ENCODE results near the gene PID1. TPM values are rescaled to one million over a fixed set of nuclear protein-coding genes. Genes with fewer than 3 reads are reported as not detected.
A peak's percentile ranks its signal among the peaks of the same experiment; 100 is the strongest.

PID1 gene
- total and polyA plus RNA-seq, 3 donors from 2014 or later, result 8.1 to 15.5 (median 14.8) TPM

GRCh38 chr2:229176136-229176535, 95.0 kb downstream of the PID1 start:
- no peak for TF ChIP-seq CTCF (IDR thresholded peaks at IDR 0.05)
- TF ChIP-seq POLR2A (IDR thresholded peaks at IDR 0.05), result no peak
- Histone ChIP-seq H3K4me3 (no peak overlapping the region), H3K27ac (no peak overlapping the region), H3K36me3 (ENCODE audit: low read depth, missing control alignments) (no peaks in the 10 kb centered on the region), H3K4me1 (peaks cover 5% of the 10 kb centered on the region), H3K27me3 (no peaks in the 10 kb centered on the region), H3K9me3 (no peaks in the 10 kb centered on the region)
- intact Hi-C loops (cut with DNase I; ENCODE audit: low total_unique reads), result no loop called here
- WGBS, 2 donors, result 46 to 51% methylated on average over 3 of the region's 3 CpGs
- DNase-seq, result no peak

GRCh38 chr2:229175497-229175863, 95.6 kb downstream of the PID1 start:
- no peak overlapping the region for H3K27ac ChIP-seq
- no peaks in the 10 kb centered on the region for H3K9me3 ChIP-seq
- intact Hi-C loops (cut with DNase I; ENCODE audit: low total_unique reads), result no loop called here
- H3K4me1 ChIP-seq, result peaks cover 5% of the 10 kb centered on the region
- TF ChIP-seq CTCF (IDR thresholded peaks at IDR 0.05) (no peak), POLR2A (IDR thresholded peaks at IDR 0.05) (no peak)
- DNase-seq, result no peak
- WGBS, 2 donors, result 94 to 100% methylated on average over 1 of the region's 1 CpG
- no peaks in the 10 kb centered on the region for H3K36me3 ChIP-seq (ENCODE audit: low read depth, missing control alignments)
- no peak overlapping the region for H3K4me3 ChIP-seq
- no peaks in the 10 kb centered on the region for H3K27me3 ChIP-seq

DNA sequence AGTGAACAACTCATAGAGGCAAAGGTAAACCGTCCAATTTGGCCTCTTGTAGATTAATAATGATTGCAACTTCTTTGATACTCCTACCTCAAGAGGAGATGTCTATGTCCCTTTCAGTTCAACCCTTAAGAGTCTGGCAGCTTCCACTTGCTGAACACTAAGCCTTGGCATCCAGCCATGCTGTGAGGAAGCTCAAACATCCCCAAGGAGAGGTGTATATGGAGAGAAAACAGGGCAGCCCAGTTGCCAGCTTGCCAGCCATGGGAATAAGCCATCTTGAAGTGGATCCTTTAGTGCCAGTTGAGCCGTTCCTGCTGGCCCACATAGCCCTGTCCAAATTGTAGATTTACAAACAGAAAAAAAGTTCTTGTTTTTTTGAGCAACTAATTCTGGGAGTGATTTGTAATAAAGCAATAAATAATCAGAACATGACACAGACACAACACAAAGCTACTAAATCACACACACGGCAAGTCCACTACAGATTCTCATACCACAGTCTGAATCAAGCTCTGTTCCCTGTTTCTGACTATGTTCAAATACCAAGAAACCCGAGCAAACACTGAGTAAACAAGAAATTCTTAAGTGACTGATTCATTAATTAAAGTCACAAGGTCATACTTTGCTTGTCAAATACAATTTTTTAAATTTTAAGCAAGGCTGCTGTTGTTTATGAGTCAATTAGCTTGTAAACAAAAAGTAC, 96.1 kb downstream of the PID1 start:
- H3K4me3 ChIP-seq, result no peak overlapping the region
- H3K36me3 ChIP-seq (ENCODE audit: low read depth, missing control alignments), result no peaks in the 10 kb centered on the region
- no peak for TF ChIP-seq CTCF (IDR thresholded peaks at IDR 0.05)
- no peak for TF ChIP-seq POLR2A (IDR thresholded peaks at IDR 0.05)
- peaks cover 5% of the 10 kb centered on the region for H3K4me1 ChIP-seq
- no peak for DNase-seq
- no peaks in the 10 kb centered on the region for H3K27me3 ChIP-seq
- intact Hi-C loops (cut with DNase I; ENCODE audit: low total_unique reads), result no loop called here
- H3K27ac ChIP-seq, result no peak overlapping the region
- H3K9me3 ChIP-seq, result no peaks in the 10 kb centered on the region
- 44 to 55% methylated on average over 4 of the region's 4 CpGs for WGBS, 2 donors

DNA sequence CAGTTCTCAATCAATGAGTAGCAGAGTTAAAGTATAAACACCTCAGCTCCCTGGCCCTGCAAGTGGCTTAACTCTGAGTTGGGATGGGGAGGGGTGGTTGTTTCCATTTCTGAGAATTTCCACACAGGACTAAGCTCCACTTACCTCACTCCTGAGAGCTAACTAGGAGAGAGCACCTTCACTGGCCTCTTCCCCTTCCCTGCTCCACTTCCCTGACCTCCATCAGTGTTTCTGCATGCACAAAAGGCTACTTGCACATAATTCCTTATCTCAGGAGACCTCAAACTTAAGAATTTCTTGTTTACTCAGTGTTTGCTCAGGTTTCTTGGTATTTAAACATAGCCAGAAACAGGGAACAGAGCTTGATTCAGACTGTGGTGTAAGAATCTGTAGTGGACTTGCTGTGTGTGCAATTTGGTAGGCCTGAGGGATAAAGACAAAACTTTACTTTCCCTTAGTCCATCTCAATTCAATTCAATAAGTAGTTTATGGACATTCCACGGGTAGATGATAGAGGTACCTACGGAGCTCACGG, 97.2 kb downstream of the PID1 start:
- Histone ChIP-seq H3K36me3 (ENCODE audit: low read depth, missing control alignments) (no peaks in the 10 kb centered on the region), H3K4me3 (no peak overlapping the region), H3K4me1 (peaks cover 3% of the 10 kb centered on the region), H3K27ac (peak overlapping the region in 1 of 2 donors; percentile 20), H3K27me3 (no peaks in the 10 kb centered on the region), H3K9me3 (no peaks in the 10 kb centered on the region)
- DNase-seq, result no peak
- TF ChIP-seq POLR2A (IDR thresholded peaks at IDR 0.05) (no peak), CTCF (IDR thresholded peaks at IDR 0.05) (no peak)
- intact Hi-C loops (cut with DNase I; ENCODE audit: low total_unique reads), result no loop called here
- WGBS, 2 donors, result 80 to 97% methylated on average over 3 of the region's 3 CpGs

DNA sequence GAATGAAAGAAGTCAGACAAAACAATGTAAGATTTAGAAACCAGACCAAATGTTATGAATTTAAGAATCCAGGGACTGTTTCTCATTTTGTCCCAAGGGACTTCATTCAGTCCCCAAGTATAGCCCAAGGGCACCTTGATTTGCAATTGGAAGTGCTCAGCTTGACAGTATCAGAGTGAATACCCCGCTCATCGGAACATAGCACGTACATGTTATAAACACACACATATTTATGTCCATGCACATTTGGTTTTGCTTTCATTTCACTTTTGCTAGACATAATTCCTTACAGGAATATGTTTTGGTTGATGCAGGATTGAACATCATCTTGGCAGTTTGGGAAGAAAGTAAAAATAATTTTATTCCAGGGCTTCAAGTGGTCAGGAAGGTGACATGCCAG, 100.2 kb downstream of the PID1 start:
- DNase-seq, result no peak
- TF ChIP-seq CTCF (IDR thresholded peaks at IDR 0.05) (no peak), POLR2A (IDR thresholded peaks at IDR 0.05) (no peak)
- intact Hi-C loops (cut with DNase I; ENCODE audit: low total_unique reads), result no loop called here
- no peaks in the 10 kb centered on the region for H3K36me3 ChIP-seq (ENCODE audit: low read depth, missing control alignments)
- H3K27ac ChIP-seq, result peak overlapping the region in 1 of 2 donors; percentile 32
- WGBS, 2 donors, result 62 to 67% methylated on average over 3 of the region's 3 CpGs
- no peaks in the 10 kb centered on the region for H3K27me3 ChIP-seq
- H3K4me3 ChIP-seq, result no peak overlapping the region
- H3K9me3 ChIP-seq, result no peaks in the 10 kb centered on the region
- no peaks in the 10 kb centered on the region for H3K4me1 ChIP-seq
